Inflammatory macrophage treated with lipopolysaccharide for 1 hour (primary cell): ENCODE data around the gene ZNF385A.
A peak's percentile ranks its signal among the peaks of the same experiment; 100 is the strongest.
"Not testable (repeated sequence)": the region's sequence is repeated elsewhere in the genome, so short reads cannot be mapped to it uniquely, and the experiment has no call there.

Experiments
- DNase-seq, 2 donors: peaks; one replicate each; pipeline ENCODE4 v3.0.0-alpha.2; 2020 to 2022

ZNF385A gene

DNA sequence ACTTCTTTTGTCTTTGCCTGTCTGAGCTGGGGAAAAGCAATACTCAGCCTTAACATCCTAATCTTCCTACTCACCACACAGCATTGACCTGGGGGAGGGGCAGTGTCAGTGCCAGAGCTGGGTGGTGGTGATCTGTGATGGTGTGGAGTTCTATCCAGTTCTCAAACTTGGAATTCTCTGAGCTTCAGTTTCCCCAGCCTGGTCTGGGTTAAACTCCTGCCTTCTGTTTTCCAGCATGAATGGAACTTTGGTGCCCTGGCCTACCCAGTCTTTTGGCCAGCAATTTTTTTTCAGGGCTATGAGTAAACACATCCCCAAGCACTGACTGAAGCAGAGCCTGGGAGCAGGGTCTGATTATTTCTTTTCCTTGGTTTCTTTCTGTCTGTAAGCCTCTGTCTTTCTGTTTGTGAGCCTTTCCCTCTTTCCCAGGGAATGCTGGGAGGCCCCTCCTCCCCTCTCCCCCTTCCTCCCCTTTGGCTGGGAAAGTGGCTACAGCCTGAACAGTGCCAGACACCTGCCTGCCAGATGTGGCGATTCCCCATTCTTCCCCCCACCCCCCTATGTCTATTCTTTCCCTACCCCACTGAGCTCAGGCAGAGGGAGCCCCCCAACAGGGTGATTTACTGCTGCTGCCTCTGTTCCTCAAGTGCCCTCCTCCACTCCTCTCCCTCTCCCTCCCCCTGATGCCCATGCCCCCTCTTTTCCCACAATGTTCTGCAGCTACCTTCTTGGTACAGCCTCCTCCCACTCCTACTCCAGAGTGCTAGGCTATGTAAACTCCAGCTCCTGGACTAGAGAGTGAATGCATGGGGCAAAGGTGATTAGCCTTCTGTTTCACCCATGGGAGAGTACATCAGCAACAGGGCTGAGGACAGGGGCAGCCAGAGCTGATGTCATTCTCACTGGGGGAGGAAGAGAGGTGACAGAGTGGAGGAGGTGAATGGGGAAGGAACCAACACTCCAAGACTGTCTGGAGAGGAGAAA lies 31.4 kb downstream of the ZNF385A start:
- peak in 1 of 2 donors; percentile 42 for DNase-seq

DNA sequence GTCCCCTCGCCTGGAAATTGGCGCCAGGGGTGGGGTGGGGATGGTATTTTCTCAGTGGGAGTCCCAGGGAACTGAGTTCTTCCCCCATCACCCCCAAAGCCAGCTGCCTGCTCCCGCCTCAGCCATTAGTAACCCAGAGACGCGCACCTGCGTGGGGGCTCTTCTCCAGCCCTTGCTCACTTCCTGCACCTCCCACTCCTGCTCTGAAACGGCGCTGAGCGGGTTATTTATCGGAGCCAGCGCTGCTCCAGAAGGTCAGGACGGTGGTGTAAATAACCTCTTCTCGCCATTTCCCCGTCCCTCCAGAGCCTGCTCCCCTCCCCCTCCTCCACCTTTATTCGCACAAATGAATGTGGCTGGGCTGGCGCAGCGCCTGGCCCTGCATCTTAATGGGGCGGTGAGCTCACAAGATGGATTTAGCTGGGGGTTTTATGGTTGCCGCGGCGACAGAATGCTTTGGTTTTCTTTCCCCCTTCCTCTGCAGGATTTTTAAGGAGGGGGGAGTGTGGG lies 32.5 kb downstream of the ZNF385A start:
- no peak for DNase-seq

DNA sequence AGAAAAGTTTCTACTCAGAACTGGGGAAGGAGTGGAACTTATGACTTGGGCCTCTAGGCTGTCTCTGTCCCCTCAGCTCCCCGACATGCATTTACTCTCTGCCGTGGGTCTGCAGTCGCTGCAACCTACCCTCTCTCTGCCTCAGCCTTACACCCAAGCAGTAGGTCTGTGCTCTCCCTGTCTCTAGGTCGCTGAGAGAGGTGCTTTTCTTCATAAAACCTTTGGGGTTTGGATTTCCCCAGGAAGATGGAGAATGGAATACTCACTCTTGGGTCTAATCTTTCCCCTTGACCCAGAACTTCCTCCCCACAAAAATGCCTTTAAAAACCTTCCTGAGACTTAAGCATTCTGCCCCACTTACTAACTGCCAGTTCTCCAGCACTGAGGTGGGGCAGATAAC lies 33.2 kb downstream of the ZNF385A start:
- DNase-seq = no peak

DNA sequence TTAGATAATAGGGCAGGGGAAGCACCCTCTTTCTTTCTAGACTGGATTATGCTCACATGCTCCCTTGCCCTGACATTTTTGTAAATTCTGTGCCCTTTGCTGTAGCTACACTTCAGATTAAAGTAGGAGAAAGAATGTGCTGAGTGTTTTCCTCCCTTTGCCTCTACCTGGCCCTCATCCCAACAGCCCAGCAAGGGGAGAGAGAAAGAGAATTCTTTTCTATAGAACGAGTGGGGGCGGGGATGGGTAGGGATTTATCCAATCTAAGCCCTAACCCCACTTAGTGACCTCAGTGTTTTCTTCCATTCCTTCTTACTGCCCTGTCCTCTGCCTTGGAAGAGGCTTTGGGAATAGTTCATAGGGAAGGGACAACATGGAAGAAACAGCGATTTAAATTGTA lies 33.8 kb downstream of the ZNF385A start:
- DNase-seq = no peak

DNA sequence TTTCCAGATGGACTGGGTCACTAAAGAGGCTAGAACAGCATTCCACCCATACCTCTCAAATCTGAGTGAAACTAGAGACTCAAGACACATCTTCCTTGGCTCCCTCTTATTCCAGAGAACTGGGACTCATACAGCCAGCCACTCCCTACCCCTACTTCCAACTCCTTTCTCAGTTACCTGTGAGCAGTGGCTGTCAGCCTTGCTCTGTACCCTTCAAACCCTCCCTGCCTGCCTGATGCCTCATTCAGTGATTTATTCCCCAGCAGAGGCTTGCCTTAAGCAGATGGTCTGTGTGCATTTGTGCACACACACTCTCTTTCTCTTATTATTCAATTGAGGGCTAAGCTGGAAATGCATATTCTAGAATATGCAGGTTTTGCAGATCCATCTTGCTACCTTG lies 34.9 kb downstream of the ZNF385A start:
- DNase-seq = no peak

DNA sequence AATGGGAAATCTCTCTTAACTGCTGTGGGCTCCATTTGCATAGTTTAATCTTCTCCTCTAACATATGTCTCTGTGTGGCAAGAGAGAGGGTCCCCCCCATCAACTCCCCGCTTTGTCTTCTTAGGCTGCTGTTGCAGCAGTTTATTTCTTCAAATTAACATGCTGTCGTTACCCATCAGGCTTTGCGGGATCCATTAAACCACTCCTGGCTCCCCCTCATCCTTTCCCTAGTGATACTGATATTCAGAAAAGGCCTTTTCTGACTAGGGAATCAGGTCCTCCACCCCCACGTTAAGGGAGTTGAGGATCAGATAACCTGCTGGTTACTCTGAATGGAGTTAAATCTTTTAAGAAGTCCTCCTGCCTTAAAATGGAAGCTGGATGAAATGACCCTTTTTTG lies 35.5 kb downstream of the ZNF385A start:
- no peak for DNase-seq

DNA sequence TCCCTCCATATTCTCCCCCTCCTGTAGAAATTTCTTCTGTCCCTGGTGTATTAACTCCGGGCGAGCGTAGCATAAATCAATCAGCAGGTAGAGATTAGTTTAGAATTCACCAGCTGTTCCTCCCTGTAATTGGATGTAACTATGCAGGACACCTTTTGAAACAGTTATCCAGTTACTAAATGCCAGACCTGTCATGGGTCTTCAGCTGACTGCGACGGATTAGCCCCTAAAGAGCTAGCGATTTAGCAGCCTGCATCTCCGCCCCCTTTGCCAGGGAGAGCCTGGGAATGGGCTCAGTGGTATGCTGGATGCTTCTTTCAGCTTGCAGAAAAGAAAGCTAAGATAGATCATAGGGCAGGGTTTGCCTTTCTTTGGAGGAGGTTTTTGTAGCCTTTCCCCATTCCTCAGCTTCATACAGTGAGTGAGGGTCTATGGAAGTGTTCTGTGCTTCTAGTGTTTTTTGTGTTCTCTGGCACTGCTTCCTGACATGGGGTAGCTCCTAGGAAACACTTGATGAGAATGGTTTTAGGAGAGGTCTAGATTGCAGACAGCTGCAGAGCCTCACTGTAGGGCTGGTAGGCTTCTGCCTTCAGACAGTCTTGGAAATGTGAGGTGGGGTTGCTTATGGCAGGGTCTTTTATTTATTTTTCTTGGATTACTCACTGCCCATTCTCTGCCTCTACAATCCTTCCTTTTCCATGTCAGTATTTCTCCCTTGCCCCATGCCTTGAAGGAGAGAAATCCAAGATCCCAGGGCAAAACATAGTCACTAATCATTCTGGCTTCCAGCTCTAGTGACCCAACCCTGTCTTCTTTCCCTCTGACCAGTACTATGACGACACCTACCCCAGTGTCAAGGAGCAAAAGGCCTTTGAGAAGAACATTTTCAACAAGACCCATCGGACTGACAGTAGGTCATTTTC lies 42.9 kb downstream of the ZNF385A start:
- no peak for DNase-seq

DNA sequence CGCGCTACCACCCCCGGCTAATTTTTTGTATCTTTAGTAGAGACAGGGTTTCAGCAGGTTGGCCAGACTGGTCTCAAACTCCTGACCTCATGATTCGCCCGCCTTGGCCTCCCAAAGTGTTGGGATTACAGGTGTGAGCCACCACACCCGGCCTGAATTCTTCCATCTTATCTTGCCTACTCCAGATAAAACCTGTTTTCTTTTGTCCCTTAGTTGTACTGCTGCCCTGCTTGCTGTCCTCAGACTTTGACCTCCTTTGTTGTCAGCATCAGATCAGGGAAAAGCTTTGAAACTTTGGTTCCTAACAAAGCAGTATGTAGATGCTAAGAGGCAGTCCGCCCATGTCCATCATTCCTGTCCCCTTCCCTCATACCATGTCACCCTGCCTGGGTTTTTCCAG lies 43.7 kb downstream of the ZNF385A start:
- DNase-seq = no peak

DNA sequence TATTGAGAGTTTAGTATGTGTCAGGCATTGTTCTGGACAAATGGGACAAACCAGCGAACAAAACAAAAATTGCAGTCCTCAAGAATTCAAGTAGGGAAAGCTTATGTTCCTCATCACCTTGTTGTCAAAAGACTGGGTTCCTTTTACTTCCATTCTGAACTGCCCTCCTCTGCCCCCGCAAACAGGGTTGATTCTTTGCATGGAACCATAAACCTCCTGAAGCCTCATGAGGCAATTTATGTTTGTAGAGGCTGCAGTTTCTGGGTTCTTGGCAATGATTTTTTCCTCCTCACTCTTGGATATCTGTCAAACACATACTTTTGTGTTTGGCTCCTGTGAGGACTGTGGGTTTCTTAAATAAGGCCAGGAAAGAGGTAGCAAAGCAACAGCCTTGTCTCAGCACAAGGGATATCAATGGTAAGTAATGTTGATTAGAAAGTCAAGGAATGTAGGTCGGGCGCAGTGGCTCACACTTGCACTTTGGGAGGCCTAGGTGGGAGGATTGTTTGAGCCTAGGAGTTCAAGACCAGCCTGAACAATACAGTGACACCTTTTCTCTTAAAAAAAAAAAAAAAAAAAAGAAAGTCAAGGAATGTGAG lies 45.7 kb downstream of the ZNF385A start:
- DNase-seq = no peak

DNA sequence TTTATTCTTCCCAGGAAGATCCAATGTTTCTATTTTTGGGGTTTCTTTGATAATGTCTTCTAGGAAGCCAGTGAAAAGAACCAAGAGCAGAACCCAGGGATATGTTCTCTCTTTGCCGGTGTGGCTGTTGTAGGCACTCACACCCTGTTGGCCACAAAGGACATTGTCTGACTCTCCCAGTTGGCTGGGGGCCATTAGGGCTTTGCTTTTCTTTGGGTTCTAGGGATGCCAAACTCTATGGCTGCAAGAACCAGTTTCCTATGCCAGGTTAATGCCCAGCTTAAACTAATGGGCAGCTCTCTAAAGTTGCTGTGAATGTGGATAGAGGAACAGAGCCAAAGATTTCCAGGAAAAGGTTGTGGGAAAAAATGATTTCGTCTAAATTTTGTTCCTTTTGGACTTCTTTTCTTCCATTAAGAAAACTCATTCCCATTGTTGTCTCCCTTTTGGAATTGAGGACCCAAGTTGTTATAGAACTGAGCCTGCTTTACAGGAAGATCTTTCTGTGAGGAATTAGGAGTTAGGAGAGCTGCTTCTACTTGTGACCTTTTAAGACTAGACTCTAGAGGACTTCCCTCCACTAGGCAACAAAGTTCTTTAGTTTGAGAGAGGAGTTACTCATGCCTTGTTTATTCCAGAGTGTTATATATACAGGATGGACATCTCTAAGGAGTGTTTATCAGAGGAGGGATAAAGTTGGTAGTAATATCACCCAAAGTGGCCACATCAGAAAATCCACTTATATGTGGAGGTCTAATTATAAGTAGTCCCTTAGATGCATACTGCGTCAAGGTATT lies 46.5 kb downstream of the ZNF385A start:
- no peak for DNase-seq

DNA sequence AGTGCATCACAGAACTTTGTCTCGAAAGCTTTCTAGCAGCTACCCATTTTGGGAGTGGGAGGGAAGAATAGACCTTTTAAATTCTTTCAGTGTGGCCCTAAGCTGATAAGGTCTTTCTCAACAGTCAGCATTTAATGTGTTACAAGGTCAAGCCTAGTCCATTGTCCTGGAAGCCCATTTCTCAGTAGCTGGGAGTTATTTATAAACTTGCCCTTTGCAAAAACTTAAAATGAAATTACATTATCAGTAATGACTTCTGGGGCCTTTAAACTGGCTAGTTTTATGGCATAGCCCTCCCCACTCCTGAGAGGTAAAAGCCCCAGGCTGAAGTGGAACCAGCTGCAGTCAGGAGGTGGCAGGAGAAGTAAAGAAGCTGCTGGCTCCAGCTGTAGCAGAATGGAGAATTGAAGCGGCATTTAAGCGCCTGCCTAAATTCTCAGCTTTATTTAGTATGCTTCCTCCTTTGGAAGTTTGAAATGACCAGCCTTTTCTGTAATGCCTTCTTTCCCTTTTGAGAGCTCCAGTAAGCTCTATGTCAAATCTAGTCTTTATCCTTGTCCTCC lies 47.2 kb downstream of the ZNF385A start:
- DNase-seq = peak; percentile 32 to 40

DNA sequence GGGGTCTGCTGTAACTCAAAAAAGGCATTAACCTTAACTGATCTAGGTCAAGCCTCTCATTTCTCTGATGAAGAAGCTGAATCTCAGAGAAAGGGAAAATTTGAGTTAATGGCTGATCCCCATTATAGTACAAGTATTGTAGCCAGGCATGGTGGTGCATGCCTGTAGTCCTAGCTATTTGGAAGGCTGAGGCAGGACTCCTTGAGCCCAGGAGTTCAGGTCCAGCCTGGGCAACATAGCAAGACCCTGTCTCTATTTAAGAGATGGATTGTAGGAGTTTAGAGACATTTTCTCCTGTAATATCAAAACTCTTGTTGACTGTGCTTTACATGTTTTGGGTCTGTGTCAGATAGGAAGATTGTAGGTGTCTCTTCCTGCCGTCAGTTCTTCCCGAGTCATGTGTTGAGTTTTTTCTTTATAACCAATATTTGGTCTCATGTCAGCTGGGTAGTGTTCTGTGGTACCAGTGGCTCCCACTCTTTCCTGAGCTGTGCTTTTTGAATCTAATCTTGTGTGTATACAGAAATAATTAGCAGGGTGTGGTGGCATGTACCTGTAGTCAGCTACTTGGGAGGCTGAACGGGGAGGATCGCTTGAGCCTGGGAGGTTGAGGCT lies 51.0 kb downstream of the ZNF385A start:
- no peak for DNase-seq

DNA sequence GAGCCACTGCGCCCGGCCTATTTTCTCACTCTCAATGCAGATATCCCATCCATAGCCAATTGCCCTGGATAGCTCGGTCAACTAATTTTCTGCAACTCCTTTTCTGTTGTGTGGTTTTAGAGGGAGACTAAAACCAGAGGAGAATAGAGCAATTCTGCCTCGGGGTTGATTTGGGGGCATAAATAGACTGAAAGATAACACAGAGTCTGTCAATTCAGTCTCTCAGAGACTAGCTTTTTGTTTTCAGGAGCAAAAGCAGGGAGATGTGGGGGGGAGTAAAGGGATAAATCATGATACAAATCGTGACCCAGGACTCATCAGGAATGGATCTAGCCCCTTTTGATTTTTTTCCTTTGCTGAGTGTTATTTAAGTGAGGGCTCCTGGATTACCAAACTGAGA lies 53.1 kb downstream of the ZNF385A start:
- DNase-seq = no peak

DNA sequence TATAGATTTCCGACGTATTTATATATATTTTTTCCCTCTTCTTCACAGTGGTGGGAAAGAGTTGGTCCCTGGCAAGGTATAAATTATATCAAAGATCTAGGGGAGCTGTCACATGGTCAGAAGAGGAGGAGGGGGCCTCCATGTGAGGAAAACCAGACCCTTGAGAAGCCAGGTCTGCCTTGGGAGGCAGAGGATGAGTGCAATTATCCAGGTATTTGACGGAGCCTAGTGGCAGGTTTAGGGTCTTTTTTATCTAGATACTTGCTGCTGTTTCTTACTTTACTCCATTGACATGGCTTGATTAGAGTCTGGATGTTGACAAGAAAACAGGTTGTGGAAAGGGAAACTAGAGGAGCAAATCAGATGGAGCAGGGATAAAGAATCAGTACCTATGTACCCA lies 54.1 kb downstream of the ZNF385A start:
- no peak for DNase-seq

DNA sequence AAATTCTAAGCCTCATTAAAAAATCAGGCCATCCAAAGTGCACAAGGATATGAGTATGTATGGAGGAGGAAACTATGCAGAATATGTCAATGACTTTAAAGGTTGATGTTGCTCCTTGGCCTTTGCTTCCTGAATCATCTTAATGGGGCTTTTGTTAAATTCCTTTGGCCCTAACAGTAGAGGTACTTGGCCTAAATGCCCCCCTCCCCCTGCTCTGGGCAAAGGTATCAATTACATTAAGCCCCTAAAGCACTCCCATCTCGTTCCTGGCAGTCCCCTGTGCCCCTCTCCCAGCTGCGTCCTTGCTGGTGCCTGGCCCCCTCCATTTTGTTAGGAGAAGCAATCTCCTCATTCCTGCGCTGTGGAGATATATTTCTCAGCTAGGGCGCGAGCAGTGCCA lies 54.8 kb downstream of the ZNF385A start:
- no peak for DNase-seq

DNA sequence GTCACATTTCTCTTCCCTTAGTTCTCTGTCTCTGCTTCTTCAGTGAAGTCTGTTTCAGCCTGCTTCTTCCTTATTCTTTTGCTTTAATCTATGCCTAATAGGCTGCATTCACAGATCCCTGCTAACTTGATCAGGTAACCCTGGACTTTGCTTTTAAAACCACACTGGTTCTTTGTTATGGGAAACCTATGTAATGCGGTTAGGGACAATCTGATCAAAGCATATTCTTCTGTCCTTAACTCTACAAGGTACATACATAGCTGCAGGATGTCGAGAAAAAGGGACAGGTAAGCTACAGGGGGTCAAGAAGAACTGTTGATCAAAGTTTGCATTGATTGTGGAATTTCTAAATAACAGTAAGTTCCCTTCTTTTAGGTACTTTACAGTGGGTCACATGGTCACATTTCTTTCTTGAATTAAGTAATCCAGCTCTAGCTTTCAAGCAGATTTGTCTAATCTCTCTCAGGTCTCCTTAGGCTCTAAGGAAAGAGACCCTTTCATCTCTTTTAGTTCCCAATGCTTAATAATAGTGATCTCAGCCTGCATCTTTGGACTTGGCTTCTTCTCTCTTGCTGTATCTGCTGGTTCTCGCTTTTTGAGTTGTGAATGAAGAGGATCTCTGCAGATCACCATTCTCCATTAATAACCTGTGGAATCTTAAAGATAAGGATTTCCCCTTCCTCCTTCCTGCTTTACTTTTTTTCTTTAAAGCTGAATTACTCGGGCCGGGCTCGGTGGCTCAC lies 55.8 kb downstream of the ZNF385A start:
- DNase-seq = peak; percentile 35 to 45

DNA sequence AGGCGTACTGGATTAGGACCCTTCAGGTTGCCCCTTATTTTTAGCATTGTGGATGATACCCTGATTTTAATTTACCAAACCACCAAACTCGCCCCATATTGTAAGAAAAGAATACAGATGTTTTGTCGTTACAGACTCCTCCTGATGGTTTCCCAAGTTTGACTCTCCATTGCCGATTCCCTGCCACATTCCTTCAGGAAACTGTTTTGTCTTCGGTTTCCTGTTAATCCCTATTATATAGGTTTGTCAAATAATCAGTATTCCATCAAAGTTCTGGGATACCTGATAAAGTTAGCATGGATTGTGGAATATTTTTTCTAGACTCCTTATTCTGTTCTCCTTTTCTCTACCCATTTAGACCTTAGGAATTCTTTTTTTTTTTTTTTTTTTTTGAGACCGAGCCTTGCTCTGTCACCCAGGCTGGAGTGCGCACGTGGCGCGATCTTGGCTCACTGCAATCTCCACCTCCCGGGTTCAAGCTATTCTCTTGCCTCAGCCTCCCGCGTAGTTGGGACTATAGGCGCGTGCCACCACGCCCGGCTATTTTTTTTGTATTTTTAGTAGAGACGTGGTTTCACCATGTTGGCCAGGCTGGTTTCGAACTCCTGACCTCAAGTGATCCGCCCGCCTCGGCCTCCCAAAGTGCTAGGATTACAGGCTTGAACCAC lies 59.0 kb downstream of the ZNF385A start:
- not testable (repeated sequence) for DNase-seq

DNA sequence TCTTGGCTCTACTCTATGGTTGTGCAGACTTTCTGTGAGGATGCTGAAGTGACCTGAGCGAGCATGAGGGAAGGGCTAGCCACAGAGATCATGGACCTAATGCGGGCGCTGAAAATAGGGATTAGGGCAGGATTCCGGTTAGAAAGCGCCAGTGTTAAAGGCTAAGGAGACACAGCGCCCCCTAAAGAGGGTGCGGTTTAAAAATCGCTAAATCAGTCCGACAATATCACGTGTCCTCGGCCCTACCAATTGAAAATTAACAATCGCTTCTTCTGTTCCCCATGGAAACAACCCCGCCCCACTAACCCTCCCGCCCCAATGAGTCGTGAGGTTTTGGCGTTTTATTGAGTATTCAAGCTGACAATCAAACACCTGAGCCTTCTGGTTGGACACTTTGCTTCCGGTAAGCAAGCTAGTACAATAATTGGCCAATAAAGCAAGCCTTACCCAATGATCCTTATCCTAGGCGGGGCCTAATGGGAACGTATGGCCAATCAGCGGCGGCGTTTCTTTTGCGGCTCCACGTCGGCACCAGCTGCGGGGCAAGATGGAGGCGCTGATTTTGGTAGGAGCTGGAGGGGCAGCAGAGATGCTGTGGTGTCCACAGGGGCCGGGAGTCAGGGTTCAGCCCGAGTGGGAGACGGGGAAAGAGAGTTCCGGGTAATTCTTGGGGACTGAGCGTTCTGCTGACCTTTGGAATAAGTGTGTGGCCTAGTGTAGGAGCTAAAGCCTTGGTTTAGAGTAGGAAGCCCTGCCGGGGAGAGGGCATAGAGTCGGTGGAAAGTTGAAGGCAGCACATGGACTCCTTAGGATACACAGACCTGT lies 59.7 kb downstream of the ZNF385A start, which contains the start of gene COPZ1:
Gene COPZ1, plus strand, starts transcription at position 515 of the 825 bp plus-strand sequence. Its CDS starts 33 bp downstream, at position 548.
- peak; percentile 98 to 100 for DNase-seq

DNA sequence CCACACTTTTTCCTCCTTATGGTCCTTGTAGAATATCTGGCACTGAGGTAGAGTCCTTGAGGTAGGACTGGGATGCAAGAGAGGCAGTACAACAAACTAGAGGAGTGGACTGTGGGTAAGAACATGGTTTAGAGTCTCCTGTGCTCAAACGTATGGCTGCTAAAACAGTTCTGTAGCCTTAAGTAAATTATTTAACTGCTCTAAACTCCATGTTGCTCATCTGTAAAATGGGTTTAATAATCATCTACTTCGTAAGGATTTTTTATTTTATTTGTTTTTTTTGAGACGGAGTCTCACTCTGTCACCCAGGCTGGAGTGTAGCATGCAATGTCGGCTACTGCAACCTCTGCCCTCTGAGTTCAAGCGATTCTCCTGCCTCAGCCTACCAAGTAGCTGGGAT lies 63.2 kb downstream of the ZNF385A start:
- DNase-seq = no peak
